Measurements from ENCODE around the gene PCDHA1.

DNA sequence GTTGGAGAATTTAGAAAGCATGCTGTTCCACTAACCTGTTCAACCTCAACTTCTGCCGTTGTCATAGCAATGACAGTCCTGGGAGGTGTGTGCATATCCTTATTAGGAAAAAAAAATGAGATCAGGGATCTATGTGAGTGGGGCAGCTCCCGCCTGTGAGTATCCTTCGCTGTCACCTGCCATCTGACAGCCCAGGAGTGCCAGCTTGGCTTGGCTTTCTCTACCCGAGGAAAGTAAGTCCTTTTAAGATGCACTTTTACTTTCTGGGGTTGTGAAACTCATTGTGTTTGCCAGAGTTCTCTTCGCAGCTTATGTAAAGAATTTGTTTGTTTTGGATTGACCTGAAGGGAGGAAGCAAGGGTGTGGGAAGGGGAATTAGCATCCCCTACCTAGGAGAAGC, 202.2 kb downstream of the PCDHA1 start:
- TF ChIP-seq CTCF (IDR thresholded peaks at IDR 0.05 in 8 of 11, conservative IDR thresholded peaks at IDR 0.05 in 3 of 11) = no peak
- TF ChIP-seq POLR2A (IDR thresholded peaks at IDR 0.05) = no peak
- TF ChIP-seq POLR2AphosphoS5 (IDR thresholded peaks at IDR 0.05) = no peak

All from spleen (tissue), 7 donors.